ENCODE measurements around the gene AEBP1. TPM values are rescaled to one million over a fixed set of nuclear protein-coding genes. Genes with fewer than 3 reads are reported as not detected.

AEBP1 gene
- 12.4 TPM for total RNA-seq
- long read RNA-seq, full-length matches to known transcripts: 13 of 30 reads
- long read RNA-seq, partial matches to known transcripts: 8 of 30 reads
- long read RNA-seq, other reads (novel, unspliced or antisense): 9 of 30 reads

DNA sequence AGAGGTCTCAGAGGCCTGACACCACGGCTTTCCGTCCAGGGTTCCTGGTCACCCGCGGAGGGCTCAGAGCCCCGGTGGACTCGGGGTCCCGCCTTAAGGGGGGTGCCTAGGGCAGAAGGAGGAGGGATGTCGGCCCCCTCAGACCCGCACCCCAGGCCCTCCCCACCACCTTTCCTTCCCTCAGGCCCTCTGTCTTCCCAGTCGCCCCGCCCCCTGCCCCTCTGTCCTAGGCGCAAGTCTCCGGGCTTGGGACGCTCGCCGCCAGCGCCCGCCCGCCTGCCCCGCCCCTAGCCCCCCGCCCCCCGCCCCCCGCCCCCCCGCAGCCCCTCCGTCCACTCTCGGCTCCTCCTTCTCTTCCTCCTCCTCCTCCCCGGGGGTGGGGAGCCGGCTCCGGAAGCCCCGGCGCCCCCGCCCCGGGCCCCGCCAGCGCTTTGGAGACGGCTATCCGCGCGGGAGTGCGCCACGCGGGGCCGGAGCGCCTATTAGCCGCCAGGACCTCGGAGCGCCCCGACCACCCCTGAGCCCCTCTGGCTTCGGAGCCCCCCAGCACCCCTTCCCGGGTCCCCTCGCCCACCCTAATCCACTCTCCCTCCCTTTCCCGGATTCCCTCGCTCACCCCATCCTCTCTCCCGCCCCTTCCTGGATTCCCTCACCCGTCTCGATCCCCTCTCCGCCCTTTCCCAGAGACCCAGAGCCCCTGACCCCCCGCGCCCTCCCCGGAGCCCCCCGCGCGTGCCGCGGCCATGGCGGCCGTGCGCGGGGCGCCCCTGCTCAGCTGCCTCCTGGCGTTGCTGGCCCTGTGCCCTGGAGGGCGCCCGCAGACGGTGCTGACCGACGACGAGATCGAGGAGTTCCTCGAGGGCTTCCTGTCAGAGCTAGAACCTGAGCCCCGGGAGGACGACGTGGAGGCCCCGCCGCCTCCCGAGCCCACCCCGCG is at the start of gene AEBP1:
AEBP1 (plus strand) TSS at position 423 of the 937 bp plus-strand sequence; CDS start at position 744, 321 bp downstream.
- ATAC-seq (ENCODE audit: poor library complexity) (peak; percentile 36), DNase-seq (no peak)
- intact Hi-C loops (cut with DNase I): no loop called here

DNA sequence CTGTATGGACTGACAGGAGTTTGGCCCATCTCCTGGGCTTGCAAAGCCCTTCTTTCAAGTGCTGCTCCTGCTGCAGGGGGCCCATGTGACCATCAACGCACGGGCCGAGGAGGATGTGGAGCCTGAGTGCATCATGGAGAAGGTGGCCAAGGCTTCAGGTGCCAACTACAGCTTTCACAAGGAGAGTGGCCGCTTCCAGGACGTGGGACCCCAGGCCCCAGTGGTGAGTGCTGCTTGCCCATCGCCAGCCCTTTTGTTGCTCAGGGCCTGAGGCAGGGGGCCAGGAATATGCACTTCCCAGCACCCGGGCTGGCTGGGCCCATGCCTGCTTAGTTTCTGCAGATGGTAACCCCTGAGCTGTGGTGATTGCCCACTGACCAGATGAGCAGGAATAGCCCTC is 47.5 kb upstream of the AEBP1 start:
- ATAC-seq (ENCODE audit: poor library complexity): no peak
- no peak for DNase-seq
- intact Hi-C loops (cut with DNase I): no loop called here

DNA sequence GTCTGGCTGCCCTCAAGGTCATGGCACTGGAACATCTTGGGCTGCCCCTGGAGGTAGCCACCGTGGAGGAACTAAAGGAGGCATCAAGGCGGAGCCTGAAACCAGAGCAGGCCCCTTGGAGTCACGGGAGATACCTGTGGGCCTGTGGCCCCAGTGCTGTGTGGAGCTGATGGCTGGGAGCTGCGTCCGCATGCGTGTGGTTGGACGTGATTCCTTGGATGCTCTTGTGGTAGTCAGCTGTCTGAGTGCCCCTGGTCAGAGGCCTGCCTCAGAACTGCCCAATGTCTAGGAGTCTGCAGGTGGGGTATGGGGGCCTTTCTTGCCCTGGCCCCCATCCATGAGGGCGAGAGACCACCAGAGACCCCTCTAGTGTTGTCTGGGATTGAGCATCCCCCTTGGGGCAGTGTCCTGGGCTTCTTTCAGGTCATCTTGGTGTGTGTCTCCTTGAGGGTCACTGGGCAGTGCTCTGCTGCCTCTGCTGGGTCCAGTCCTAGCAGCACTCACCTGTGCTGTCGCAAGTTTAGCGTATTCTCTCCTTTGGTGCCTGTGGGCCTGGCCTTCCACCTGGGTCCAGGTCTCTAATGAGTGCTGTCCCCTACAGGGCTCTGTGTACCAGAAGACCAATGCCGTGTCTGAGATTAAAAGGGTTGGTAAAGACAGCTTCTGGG is 46.8 kb upstream of the AEBP1 start:
- DNase-seq (no peak), ATAC-seq (ENCODE audit: poor library complexity) (no peak)
- intact Hi-C loops (cut with DNase I): no loop called here

DNA sequence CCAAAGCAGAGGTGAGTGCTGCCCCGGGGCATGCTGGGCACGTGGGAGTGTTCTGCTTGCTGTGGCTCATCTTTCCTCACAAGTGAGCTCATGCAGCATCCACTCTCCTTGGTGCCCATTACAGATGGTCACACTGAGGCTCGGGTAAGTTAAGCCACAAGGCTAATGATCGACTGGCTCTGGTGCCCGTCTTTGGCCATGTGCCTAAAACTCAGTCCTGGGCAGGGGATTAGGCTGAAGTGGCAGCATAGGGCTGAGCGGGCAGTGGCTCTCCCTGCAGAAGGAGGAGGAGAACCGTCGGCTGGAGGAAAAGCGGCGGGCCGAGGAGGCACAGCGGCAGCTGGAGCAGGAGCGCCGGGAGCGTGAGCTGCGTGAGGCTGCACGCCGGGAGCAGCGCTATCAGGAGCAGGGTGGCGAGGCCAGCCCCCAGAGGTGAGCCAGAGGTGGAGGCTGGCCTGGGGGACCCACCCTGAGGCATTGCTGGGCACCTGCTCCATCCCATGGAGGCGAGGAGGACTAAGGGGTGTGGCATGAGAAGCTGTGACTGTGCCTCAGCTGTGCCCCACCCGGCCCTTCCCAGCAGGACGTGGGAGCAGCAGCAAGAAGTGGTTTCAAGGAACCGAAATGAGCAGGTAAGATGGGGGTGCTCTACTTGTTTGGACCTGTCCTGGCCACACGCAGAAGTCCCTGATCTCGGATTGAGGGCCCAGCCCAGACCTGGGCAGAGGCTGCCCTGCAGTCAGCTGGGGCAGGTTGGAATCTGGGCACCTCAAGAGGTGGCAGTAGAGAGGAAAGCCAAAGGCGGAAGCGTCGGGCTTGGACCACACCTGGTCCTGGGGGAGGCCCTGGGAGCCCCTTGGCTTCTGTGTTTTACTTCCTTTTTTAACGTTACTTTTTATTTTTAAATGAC is 46.0 kb upstream of the AEBP1 start:
- intact Hi-C loops (cut with DNase I): no loop called here
- DNase-seq: no peak
- ATAC-seq (ENCODE audit: poor library complexity): no peak

DNA sequence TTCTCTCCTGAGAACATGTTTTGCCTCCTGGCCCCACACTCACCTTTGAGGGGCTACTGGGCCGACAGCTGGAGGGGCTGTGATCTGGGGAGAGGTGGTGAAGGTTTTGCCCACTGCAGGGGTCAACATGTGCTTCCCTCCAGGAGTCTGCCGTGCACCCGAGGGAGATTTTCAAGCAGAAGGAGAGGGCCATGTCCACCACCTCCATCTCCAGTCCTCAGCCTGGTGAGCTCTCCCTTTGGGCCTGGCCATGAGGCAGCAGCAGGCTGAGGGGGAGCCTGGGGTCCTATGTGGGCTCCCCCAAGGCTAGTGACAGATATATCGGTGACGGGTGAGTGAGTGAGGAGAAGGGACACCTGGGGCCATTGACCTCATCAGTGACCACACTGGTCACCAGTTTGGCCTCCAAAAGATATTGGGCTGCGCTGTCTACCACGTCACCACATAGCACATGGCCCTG is 45.4 kb upstream of the AEBP1 start:
- intact Hi-C loops (cut with DNase I): no loop called here
- DNase-seq (no peak), ATAC-seq (ENCODE audit: poor library complexity) (no peak)

DNA sequence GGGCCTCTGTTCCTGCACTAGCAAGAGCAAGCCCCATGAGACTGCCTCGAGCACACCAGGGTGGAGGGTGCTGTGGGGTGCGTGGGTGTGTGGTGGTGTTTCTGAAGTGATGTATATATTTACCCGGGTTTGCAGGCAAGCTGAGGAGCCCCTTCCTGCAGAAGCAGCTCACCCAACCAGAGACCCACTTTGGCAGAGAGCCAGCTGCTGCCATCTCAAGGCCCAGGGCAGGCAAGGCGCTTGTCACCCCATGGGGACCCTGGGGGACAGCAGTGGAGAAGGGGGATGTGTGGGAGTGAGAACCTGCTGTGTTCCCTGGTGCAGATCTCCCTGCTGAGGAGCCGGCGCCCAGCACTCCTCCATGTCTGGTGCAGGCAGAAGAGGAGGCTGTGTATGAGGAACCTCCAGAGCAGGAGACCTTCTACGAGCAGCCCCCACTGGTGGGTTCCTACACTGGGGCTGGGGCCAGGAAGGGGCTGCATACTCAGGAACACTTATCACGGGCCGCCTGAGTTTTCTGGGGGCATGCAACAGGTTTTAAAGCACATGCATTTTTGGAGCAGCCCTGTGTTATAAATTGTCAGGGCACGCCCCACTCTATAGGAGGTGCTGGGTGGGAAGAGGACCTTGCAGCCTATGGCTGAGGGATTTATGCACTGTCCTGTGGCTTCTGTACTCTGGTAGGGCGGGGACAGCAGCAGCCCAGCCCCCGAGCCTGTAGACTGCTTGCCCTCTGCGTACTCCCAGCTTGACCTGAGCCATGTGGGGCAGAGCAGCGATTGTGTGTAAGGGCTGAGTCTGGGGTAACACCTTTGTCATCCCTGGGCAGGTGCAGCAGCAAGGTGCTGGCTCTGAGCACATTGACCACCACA is 44.7 kb upstream of the AEBP1 start:
- intact Hi-C loops (cut with DNase I): no loop called here
- ATAC-seq (ENCODE audit: poor library complexity) (no peak), DNase-seq (no peak)

DNA sequence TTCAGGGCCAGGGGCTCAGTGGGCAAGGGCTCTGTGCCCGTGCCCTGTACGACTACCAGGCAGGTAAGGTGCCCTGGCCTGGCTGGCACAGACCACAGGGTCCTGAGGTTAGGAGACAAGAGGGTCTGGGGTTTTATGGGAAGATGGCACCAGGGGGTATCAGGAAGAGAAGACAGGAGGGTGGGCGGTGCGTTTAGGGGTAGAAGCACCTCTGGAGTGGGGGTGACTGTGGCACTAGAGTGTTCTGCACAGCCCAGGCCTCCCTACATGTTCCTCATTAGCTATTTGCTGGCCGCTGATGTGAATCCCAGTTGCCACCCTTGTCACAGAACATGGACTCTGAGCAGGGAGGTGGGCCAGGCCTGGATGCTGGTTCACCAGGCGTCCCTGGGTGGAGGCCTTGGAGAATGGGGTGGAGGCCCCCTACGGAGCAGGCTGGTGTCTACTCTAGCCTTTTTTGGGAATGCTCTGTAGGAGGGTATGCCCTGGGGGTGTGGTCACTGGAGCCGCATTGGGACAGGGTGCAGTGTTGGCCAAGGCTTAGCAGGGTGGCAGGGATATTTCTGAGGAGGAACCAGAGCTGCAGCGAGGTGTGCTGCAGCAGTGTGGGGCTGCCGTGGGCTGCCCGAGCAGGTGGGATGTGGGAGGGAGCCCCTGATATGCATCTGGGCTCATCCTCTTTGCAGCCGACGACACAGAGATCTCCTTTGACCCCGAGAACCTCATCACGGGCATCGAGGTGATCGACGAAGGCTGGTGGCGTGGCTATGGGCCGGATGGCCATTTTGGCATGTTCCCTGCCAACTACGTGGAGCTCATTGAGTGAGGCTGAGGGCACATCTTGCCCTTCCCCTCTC is 43.8 kb upstream of the AEBP1 start:
- ATAC-seq (ENCODE audit: poor library complexity) (no peak), DNase-seq (no peak)
- intact Hi-C loops (cut with DNase I): no loop called here

DNA sequence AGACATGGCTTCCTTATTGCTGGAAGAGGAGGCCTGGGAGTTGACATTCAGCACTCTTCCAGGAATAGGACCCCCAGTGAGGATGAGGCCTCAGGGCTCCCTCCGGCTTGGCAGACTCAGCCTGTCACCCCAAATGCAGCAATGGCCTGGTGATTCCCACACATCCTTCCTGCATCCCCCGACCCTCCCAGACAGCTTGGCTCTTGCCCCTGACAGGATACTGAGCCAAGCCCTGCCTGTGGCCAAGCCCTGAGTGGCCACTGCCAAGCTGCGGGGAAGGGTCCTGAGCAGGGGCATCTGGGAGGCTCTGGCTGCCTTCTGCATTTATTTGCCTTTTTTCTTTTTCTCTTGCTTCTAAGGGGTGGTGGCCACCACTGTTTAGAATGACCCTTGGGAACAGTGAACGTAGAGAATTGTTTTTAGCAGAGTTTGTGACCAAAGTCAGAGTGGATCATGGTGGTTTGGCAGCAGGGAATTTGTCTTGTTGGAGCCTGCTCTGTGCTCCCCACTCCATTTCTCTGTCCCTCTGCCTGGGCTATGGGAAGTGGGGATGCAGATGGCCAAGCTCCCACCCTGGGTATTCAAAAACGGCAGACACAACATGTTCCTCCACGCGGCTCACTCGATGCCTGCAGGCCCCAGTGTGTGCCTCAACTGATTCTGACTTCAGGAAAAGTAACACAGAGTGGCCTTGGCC is 43.0 kb upstream of the AEBP1 start:
- ATAC-seq (ENCODE audit: poor library complexity): no peak
- intact Hi-C loops (cut with DNase I): no loop called here

DNA sequence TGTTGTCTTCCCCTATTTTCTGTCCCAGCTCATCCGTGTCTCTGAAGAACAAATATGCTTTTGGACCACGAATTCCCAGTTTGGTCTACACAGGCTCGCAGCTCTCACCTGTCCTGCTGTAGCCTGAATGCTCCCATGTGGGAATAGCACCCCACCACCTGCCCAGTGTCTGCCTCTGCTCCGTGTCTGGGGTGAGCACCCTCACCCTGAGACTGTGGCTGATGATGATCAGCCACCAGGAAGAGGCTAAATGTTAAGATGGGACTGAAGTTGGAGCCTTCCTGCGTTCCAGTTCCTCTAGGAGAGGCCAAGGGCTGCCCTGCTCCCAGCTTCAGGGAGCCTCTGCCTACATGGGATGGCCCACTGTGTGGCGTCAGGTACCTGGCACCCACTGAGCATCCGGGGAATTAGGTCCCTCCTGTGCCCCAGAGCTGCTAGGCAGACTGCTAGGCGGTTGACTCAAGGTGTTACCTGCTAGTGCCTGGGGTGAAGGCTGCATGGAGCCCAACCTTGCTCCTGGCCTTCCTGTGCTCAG is 42.4 kb upstream of the AEBP1 start:
- intact Hi-C loops (cut with DNase I): no loop called here
- ATAC-seq (ENCODE audit: poor library complexity) (no peak), DNase-seq (no peak)

More for the DNA sequence above, 43.0 kb upstream of the AEBP1 start:
- DNase-seq: no peak

DNA sequence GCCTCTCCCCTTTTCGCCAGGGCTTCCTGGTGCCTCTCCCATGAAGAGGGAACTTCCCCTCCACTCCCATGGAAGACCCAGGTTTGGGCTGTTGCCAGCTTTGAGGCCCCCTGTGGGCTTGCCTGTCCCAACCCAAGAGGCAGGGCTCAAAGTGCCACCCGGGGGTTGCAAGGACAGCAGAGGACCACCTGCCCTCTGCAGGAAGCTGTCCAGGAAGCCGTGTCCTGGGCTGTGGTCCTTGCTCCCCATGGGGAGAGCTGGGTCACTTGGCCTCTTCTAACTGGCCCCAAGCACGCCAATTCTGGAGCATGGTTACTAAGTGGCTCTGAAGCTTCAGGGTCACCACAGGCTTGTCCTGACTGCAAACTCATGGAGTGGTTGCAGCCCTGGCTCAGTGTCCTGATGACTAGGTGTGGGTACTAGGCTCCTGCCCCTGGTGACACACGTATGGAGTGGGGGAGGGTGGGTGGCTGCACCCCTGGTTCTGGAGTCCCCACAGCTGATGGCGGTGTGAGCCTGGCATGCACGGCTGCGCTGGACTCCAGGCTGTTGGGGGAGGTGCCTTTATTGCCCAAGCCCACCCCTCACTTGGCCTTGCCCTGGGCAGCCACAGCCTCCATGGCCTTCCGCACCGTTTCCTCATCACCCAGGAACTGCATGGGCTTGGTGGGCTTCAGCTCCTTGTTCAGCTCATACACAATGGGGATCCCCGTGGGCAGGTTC is 41.8 kb upstream of the AEBP1 start:
- ATAC-seq (ENCODE audit: poor library complexity): no peak
- no peak for DNase-seq
- intact Hi-C loops (cut with DNase I): no loop called here

DNA sequence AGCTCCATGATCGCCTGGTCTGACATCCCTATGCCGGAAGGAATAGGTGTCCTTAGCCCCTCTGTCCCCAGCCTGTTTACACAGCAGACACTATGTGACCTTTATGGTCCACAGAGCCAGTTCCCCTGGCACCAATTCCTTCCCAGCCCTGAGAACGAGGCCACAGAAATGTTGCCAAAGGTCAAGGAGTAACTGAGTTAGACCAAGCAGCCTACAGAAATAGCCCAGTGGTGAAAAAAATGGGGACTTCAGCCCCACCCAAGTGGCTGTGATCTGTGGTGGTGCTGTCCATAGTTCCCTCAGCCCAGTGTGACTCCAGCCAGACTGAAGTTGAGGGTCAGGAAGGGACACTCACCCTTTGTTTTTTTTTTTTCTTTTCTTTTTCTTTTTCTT is 41.2 kb upstream of the AEBP1 start:
- intact Hi-C loops (cut with DNase I): no loop called here
- no peak for DNase-seq
- peak; percentile 2 for ATAC-seq (ENCODE audit: poor library complexity)

DNA sequence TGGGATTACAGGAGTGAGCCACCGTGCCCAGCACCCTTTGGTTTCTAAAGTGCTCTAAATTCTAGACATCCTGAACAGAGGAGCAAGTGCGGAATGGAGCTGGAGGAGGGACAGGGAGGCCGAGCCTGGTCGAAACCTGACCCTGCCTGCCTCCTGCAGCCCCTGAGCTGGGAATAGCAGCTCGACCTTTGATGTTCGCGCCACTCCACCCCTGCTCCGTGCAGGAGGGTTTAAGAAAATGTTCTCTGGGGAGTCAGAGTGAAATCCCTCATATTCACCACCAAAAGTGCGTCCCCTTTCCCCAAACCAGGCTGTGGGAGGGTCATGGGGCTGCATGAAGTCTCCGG is 40.6 kb upstream of the AEBP1 start:
- intact Hi-C loops (cut with DNase I): no loop called here
- DNase-seq (no peak), ATAC-seq (ENCODE audit: poor library complexity) (no peak)

DNA sequence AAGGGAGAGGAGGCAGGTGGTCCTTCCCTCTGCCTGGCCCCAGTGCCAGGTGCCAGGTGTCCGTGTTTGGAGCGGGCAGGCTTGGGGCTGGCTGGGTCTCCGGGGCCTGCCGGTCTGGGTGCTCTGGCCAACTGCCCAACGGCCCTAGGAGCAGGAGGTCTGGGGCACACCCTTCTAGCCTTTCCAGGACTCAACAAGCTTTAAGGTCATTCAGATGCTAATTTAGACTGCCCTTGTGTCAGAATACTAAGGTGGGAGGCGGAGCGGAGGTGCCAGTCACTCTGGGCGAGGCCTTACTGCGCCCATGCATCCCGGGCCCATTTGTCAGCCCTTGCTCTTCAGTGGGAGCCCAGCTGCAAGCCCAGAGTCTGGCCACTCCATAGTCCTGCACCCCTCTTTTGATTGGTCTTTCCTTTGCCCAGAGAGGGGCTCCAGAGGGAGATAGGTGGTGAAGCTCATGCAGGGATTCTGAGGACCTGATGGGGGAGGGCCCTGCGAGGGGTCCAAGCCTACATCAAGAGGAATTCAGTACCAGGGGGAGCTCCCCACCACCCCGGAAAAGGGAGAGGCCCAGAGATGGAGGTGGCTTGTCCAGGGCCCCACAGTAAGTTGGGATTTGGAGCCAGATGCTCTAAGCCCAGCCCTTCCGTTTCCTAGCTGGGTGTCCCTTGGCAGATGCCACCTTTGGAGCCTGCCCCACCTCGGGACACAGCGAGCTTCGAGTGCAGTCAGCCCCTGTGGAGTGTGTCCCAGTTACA is 40.1 kb upstream of the AEBP1 start:
- ATAC-seq (ENCODE audit: poor library complexity): peak; percentile 35
- no peak for DNase-seq
- intact Hi-C loops (cut with DNase I): no loop called here

DNA sequence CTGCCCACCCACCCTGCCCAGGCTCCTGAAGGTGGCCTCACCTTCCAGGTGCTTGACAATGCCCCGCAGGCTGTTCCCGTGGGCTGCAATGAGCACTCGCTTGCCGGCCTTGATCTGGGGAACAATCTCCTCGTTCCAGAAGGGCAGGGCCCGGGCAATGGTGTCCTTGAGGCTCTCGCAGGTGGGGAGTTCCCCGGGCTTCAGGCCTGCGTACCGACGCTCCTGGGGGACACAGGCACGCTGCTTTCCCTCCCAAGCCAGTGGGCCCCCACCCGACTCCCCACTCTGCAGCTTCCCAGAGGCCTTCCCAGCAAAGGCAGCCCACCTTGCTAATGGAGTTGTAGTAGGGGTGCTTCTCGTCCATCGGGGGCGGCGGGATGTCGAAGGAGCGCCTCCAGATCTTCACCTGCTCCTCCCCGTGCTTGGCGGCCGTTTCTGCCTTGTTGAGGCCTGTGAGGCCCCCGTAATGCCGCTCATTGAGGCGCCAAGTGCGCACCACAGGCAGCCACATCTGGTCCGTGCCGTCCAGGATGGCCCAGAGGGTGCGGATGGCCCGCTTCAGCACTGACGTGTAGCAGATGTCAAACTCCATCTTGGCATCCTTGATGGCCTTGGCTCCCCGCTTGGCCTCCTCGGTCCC is 39.2 kb upstream of the AEBP1 start:
- intact Hi-C loops (cut with DNase I): no loop called here
- ATAC-seq (ENCODE audit: poor library complexity) (peak; percentile 5), DNase-seq (no peak)
